A549 (cell line): ENCODE data around the gene P2RY8. TPM values are rescaled to one million over a fixed set of nuclear protein-coding genes. Genes with fewer than 3 reads are reported as not detected.

ENCODE experiments used
- ATAC-seq, 2 experiments: fragments of 200-7000 bp in 1 of 2; fragments of >200 bp in 1 of 2; cut with Nextera tagmentation in 1 of 2; cut with Tn5 transposase in 1 of 2; 3 replicates each; pipeline versions ENCODE4 v1.8.0 to v1.9.1; 2018 to 2020; ENCODE audit warnings: mild to moderate bottlenecking in 1 of 2, moderate library complexity in 1 of 2
- CTCF ChIA-PET: fragments of 300-600 bp; sonication (Branson Sonifier 250); formaldehyde crosslinking; extraction: SDS; loops from one replicate; lab custom pipeline; 2021; ENCODE audit warnings: antibody characterized with exemption, inconsistent platforms; lab: Yijun Ruan, JAX
- POLR2A ChIA-PET: fragments of 350-600 bp; formaldehyde crosslinking; extraction: SDS; loops from one replicate; lab custom pipeline; 2021; ENCODE audit warnings: antibody characterized with exemption, inconsistent platforms; lab: Yijun Ruan, JAX
- DNase-seq, 2 experiments: peaks; one replicate each; pipeline versions ENCODE4 v3.0.0 to v3.0.0-alpha.2; 2011 to 2016; ENCODE audit warnings: low read depth in 1 of 2, low spot score in 1 of 2
- FAIRE-seq: peaks from 2 replicates; lab custom pipeline; 2011; peaks lifted over from hg19 to GRCh38; lab: Jason Lieb, UNC
- H3K27ac ChIP-seq, 2 experiments: fragments of >200 bp; sonication (Bioruptor Twin); formaldehyde crosslinking; 3 replicates each; pipeline ENCODE4 v1.5.1; 2016 to 2017
- H3K4me1 ChIP-seq: fragments of >200 bp; sonication (Bioruptor Twin); formaldehyde crosslinking; 3 replicates; pipeline ENCODE4 v1.6.1; 2016
- H3K4me2 ChIP-seq: fragments of >200 bp; sonication (Bioruptor Twin); formaldehyde crosslinking; 3 replicates; pipeline ENCODE4 v1.6.1; 2016
- H3K4me3 ChIP-seq: fragments of >200 bp; sonication (Bioruptor Twin); formaldehyde crosslinking; 3 replicates; pipeline ENCODE4 v1.5.1; 2016
- H3K9me3 ChIP-seq: fragments of >200 bp; sonication (Bioruptor Twin); formaldehyde crosslinking; 3 replicates; pipeline ENCODE4 v1.6.1; 2016
- ATOH8 ChIP-seq: fragments of 250-450 bp; sonication (Bioruptor Pico); IDR thresholded peaks from 2 replicates; pipeline ENCODE4 v1.5.0; 2020; ENCODE audit warnings: low read depth, mild to moderate bottlenecking, moderate library complexity
- BHLHE40 ChIP-seq: IDR thresholded peaks from 2 replicates; pipeline ENCODE4 v1.6.1; 2012; ENCODE audit warnings: low read depth, low read length, inconsistent platforms
- CBX8 ChIP-seq: fragments of 200-600 bp; sonication (generic); IDR thresholded peaks from 2 replicates; pipeline ENCODE4 v1.6.1; 2016
- CEBPB ChIP-seq, 2 experiments: fragments of >200 bp in 1 of 2; sonication (Bioruptor Twin) in 1 of 2; formaldehyde crosslinking in 1 of 2; IDR thresholded peaks; 2 replicates each; pipeline ENCODE4 v1.6.1; 2012 to 2016
- CTCF ChIP-seq: fragments of >200 bp; sonication (Bioruptor Twin); formaldehyde crosslinking; IDR thresholded peaks from 3 replicates; pipeline ENCODE4 v1.5.1; 2016
- E2F6 ChIP-seq: IDR thresholded peaks from 2 replicates; pipeline ENCODE4 v1.6.1; 2012; ENCODE audit warnings: low read depth, borderline replicate concordance
- EHMT2 ChIP-seq: fragments of 200-600 bp; sonication (generic); IDR thresholded peaks from 2 replicates; pipeline ENCODE4 v1.6.1; 2016; ENCODE audit warnings: antibody characterized with exemption, low read depth, mild to moderate bottlenecking, moderate library complexity
- EP300 ChIP-seq, 2 experiments: fragments of >200 bp; sonication (Bioruptor Twin); formaldehyde crosslinking; IDR thresholded peaks; 2 replicates in 1 of 2; 3 replicates in 1 of 2; pipeline ENCODE4 v1.6.1; 2016 to 2017
- ESRRA ChIP-seq: fragments of 150-350 bp; IDR thresholded peaks from 2 replicates; pipeline ENCODE4 v1.6.1; 2014; ENCODE audit warnings: mild to moderate bottlenecking, low read length, borderline replicate concordance
- GATA3 ChIP-seq: IDR thresholded peaks from 2 replicates; pipeline ENCODE4 v1.6.1; 2012; ENCODE audit warnings: borderline replicate concordance
- HDAC2 ChIP-seq: fragments of 200-600 bp; sonication (generic); IDR thresholded peaks from 2 replicates; pipeline ENCODE4 v1.6.1; 2016
- HEYL ChIP-seq: fragments of 250-450 bp; sonication (Bioruptor Pico); IDR thresholded peaks from 2 replicates; pipeline ENCODE4 v1.8.0; 2021; ENCODE audit warnings: mild to moderate bottlenecking, moderate library complexity
- HOXA7 ChIP-seq: fragments of 250-450 bp; sonication (Bioruptor Pico); IDR thresholded peaks from 2 replicates; pipeline ENCODE4 v1.5.0; 2020; ENCODE audit warnings: mild to moderate bottlenecking, moderate library complexity
- HOXB13 ChIP-seq: fragments of 250-450 bp; sonication (Bioruptor Pico); IDR thresholded peaks from 2 replicates; pipeline ENCODE4 v1.5.0; 2020; ENCODE audit warnings: low read depth, mild to moderate bottlenecking, moderate library complexity
- JUNB ChIP-seq: fragments of >200 bp; sonication (Bioruptor Twin); formaldehyde crosslinking; IDR thresholded peaks from 2 replicates; pipeline ENCODE4 v1.6.1; 2016
- KDM1A ChIP-seq: fragments of 200-600 bp; sonication (generic); IDR thresholded peaks from 2 replicates; pipeline ENCODE4 v1.6.1; 2016; ENCODE audit warnings: low read depth, mild to moderate bottlenecking
- MAFK ChIP-seq: fragments of 450-650 bp; IDR thresholded peaks from 2 replicates; pipeline ENCODE4 v1.6.1; 2014; ENCODE audit not compliant: partially characterized antibody
- MAZ ChIP-seq: fragments of 150-350 bp; IDR thresholded peaks from 2 replicates; pipeline ENCODE4 v1.6.1; 2014; ENCODE audit warnings: antibody characterized with exemption, low read depth, low read length, borderline replicate concordance
- MYC ChIP-seq: IDR thresholded peaks from 2 replicates; pipeline ENCODE4 v1.6.1; 2012; ENCODE audit warnings: mild to moderate bottlenecking, inconsistent platforms, low read length, improper control_type of control experiment, borderline replicate concordance
- NPAS2 ChIP-seq: fragments of 250-450 bp; sonication (Bioruptor Pico); IDR thresholded peaks from 2 replicates; pipeline ENCODE4 v1.8.0; 2022; ENCODE audit warnings: mild to moderate bottlenecking, moderate library complexity, borderline replicate concordance
- NR3C1 ChIP-seq: fragments of >200 bp; sonication (Bioruptor Twin); formaldehyde crosslinking; IDR thresholded peaks from 3 replicates; pipeline ENCODE4 v1.6.1; 2017
- POLR2A ChIP-seq: IDR thresholded peaks from 2 replicates; pipeline ENCODE4 v1.6.1; 2012; ENCODE audit warnings: mild to moderate bottlenecking, low read length
- RAD21 ChIP-seq, 2 experiments: fragments of >200 bp in 1 of 2; sonication (Bioruptor Twin) in 1 of 2; formaldehyde crosslinking in 1 of 2; IDR thresholded peaks in 1 of 2; conservative IDR thresholded peaks in 1 of 2; 2 replicates in 1 of 2; 3 replicates in 1 of 2; pipeline ENCODE4 v1.6.1; 2012 to 2018; ENCODE audit warnings: inconsistent platforms in 1 of 2
- RCOR1 ChIP-seq: fragments of 150-350 bp; IDR thresholded peaks from 2 replicates; pipeline ENCODE4 v1.6.1; 2014; ENCODE audit warnings: antibody characterized with exemption, low read length, low read depth
- SMC3 ChIP-seq: fragments of >200 bp; sonication (Bioruptor Twin); formaldehyde crosslinking; IDR thresholded peaks from 3 replicates; pipeline ENCODE4 v1.6.1; 2018; ENCODE audit warnings: inconsistent platforms
- ZNF302 ChIP-seq: fragments of 250-450 bp; sonication (Bioruptor Pico); IDR thresholded peaks from 2 replicates; pipeline ENCODE4 v1.9.0; 2021; ENCODE audit warnings: inconsistent platforms, mild to moderate bottlenecking, moderate library complexity
- WGBS: methylation state at CpG from one replicate; pipeline ENCODE4 v1.1.6; 2017; ENCODE audit errors: missing lambda C conversion rate; 5-methylcytosine and 5-hydroxymethylcytosine counted together
- polyA plus RNA-seq, 4 experiments: library from polyadenylated mRNA; depleted of rRNA in 3 of 4; stranded (reverse); fragments of >200 nt; fragmentation: RNase III in 1 of 4; extraction: RNeasy Plus Mini Kit Qiagen cat#74134 plus additional on column Dnase treatment in 1 of 4; gene quantifications; 2 replicates in 3 of 4; 3 replicates in 1 of 4; pipeline ENCODE4 v1.2.3, GENCODE V29; 2011 to 2017
- TF ChIP-seq, protein P1 (sequence below): IDR thresholded peaks from 2 replicates; pipeline ENCODE4 v1.6.1; 2012

The P2RY8 gene
- polyA plus RNA-seq, 2 of the 4 experiments (the other 2 are of a cell fraction), result not detected

DNA sequence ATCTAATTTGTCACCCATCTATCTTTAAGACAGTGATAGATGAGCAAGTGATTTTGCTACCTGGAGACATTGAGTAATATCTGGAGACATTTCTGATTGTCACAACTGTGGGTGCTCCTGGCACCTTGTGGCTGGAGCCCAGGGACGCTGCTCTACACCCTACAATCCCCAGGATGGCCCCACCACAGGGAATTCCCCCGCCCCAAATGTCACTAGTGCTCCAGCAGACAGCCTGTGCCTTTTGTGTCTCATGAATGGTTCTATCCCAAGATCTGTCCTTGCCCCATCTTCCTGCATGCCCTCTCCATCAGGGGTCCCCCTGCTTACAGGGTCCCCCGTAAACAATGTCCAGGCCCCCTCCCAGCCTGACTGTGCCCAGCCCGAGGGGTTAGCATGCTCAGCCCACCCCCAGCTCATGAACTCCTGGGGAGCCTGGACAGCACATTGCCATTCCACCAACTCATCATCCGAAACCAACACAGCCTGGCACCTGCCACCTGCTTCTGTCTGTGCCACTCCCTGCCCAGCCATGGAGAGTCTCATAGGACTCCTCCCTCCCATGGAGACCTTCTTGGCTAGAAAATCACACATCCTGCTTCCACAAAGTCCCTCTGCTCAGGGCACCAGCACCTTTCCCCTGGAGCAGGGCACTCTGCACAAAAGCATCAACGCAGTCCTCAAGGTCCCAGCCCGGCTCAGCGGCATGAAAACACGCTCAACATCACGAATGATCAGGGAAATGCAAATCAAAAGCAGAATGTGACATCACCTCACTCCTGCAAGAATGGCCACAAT is 5.7 kb downstream of the P2RY8 start:
- no peak for ATAC-seq
- no peaks in the 10 kb centered on the region for H3K9me3 ChIP-seq
- 51% methylated on average over 8 of the region's 10 CpGs for WGBS

GRCh38 chrX:1529756-1530155 is 7.2 kb downstream of the P2RY8 start:
- DNase-seq (no peak), ATAC-seq (no peak), FAIRE-seq (no peak)
- ChIA-PET CTCF (no interaction called here), POLR2A (no interaction called here)
- Histone ChIP-seq H3K27ac (no peak overlapping the region), H3K4me2 (no peak overlapping the region), H3K4me1 (no peaks in the 10 kb centered on the region), H3K9me3 (no peaks in the 10 kb centered on the region), H3K4me3 (no peak overlapping the region)
- no peak for TF ChIP-seq ATOH8 (CRISPR knock-in tag)
- TF ChIP-seq RCOR1, result no peak
- no peak for TF ChIP-seq EHMT2
- no peak for TF ChIP-seq RAD21 (conservative IDR thresholded peaks at IDR 0.05 in 1 of 2, IDR thresholded peaks at IDR 0.05 in 1 of 2)
- TF ChIP-seq NR3C1, result no peak
- 31% methylated on average over 6 of the region's 6 CpGs for whole genome bisulfite sequencing

More for the DNA sequence above, 5.7 kb downstream of the P2RY8 start:
- no peak overlapping the region for H3K4me2 ChIP-seq
- POLR2A ChIA-PET, result no interaction called here
- no peak overlapping the region for H3K4me3 ChIP-seq
- DNase-seq (no peak), FAIRE-seq (no peak)
- no peak for TF ChIP-seq CEBPB (IDR thresholded peaks at IDR 0.05)
- TF ChIP-seq HEYL, result no peak
- TF ChIP-seq RAD21 (conservative IDR thresholded peaks at IDR 0.05 in 1 of 2, IDR thresholded peaks at IDR 0.05 in 1 of 2), result no peak
- TF ChIP-seq HDAC2, result no peak
- no peak for TF ChIP-seq HOXA7 (CRISPR knock-in tag)
- no peak for TF ChIP-seq ZNF302 (CRISPR knock-in tag)
- TF ChIP-seq, protein P1, sequence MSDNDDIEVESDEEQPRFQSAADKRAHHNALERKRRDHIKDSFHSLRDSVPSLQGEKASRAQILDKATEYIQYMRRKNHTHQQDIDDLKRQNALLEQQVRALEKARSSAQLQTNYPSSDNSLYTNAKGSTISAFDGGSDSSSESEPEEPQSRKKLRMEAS, result no peak
- TF ChIP-seq NPAS2 (CRISPR knock-in tag), result no peak
- no peak for TF ChIP-seq GATA3
- TF ChIP-seq JUNB, result no peak
- TF ChIP-seq BHLHE40, result no peak
- TF ChIP-seq CBX8, result no peak
- TF ChIP-seq CTCF, result no peak
- no peak overlapping the region for H3K27ac ChIP-seq
- CTCF ChIA-PET, result no interaction called here
- H3K4me1 ChIP-seq, result no peaks in the 10 kb centered on the region

DNA sequence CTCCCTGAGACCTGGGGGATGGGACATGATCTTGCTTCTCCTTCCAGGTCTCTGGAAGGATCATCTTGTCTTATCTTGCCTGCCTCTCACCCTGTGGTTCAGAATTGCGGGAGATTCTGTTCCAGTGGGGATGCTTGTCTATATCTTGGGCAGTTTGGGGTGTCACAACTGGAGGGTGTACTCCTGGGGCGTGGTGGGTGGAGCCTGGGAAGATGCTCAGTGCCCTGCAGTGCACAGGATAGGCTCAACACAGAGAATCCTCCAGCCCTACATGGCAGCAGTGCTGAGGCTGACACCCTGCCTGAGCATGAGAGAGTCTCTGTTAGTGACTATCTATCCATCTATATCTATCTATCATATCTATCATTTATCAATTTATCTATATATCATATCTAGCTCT is 7.7 kb downstream of the P2RY8 start:
- no peak overlapping the region for H3K4me3 ChIP-seq
- no peak for DNase-seq
- ChIA-PET POLR2A (no interaction called here), CTCF (no interaction called here)
- peak; percentile 25 to 65; a peak in 2 of 6 replicates for ATAC-seq
- H3K27ac ChIP-seq, result no peak overlapping the region
- no peak for TF ChIP-seq ATOH8 (CRISPR knock-in tag)
- TF ChIP-seq NR3C1, result no peak
- TF ChIP-seq, protein P1, result no peak
- TF ChIP-seq ESRRA, result no peak
- no peak for TF ChIP-seq POLR2A
- no peak for TF ChIP-seq JUNB
- TF ChIP-seq MYC, result no peak
- no peak for TF ChIP-seq CBX8
- no peak for TF ChIP-seq HEYL
- no peak for TF ChIP-seq GATA3
- TF ChIP-seq RAD21 (conservative IDR thresholded peaks at IDR 0.05 in 1 of 2, IDR thresholded peaks at IDR 0.05 in 1 of 2), result no peak
- no peak for TF ChIP-seq NPAS2 (CRISPR knock-in tag)
- TF ChIP-seq MAFK, result no peak
- no peak for TF ChIP-seq MAZ
- TF ChIP-seq EP300 (IDR thresholded peaks at IDR 0.05), result no peak
- TF ChIP-seq RCOR1, result no peak
- TF ChIP-seq SMC3, result no peak
- TF ChIP-seq KDM1A, result no peak
- TF ChIP-seq E2F6, result no peak
- no peak for TF ChIP-seq HOXB13 (CRISPR knock-in tag)
- no peaks in the 10 kb centered on the region for H3K4me1 ChIP-seq
- no peak overlapping the region for H3K4me2 ChIP-seq
- 30% methylated on average over 2 of the region's 2 CpGs for WGBS
- no peak for FAIRE-seq
- H3K9me3 ChIP-seq, result no peaks in the 10 kb centered on the region
